WTC11 (cell line): Measurements from ENCODE around the gene DDB1. TPM values are rescaled to one million over a fixed set of nuclear protein-coding genes. Genes with fewer than 3 reads are reported as not detected.

ENCODE experiments used
- ATAC-seq: fragments of 200-7000 bp; cut with Tn5 transposase; 2 replicates; pipeline ENCODE4 v1.10.0; 2021; ENCODE audit warnings: mild to moderate bottlenecking, moderate library complexity
- CTCF ChIA-PET: fragments of 300-600 bp; sonication (Branson Sonifier 250); formaldehyde crosslinking; loops from one replicate; lab custom pipeline; 2021; ENCODE audit warnings: antibody characterized with exemption; lab: Charles Lee
- POLR2A ChIA-PET: fragments of 350-600 bp; sonication (Branson Sonifier 250); formaldehyde crosslinking; loops from one replicate; lab custom pipeline; 2021; ENCODE audit warnings: antibody characterized with exemption; lab: Charles Lee
- DNase-seq: peaks from one replicate; pipeline ENCODE4 v3.0.0; 2021; ENCODE audit warnings: low spot score
- H3K27ac Mint-ChIP-seq: 2 replicates; pipeline ENCODE4 v1.8.0; 2021; ENCODE audit warnings: mixed read lengths
- H3K27me3 Mint-ChIP-seq: 2 replicates; pipeline ENCODE4 v1.8.0; 2021; ENCODE audit warnings: low read depth, mild to moderate bottlenecking, moderate library complexity, mixed read lengths
- H3K36me3 Mint-ChIP-seq: 2 replicates; pipeline ENCODE4 v1.8.0; 2021; ENCODE audit warnings: mixed read lengths
- H3K4me1 Mint-ChIP-seq: 2 replicates; pipeline ENCODE4 v1.8.0; 2022; ENCODE audit warnings: mixed read lengths
- H3K4me3 Mint-ChIP-seq: 2 replicates; pipeline ENCODE4 v1.8.0; 2021; ENCODE audit warnings: mild to moderate bottlenecking, moderate library complexity, mixed read lengths
- H3K9me3 Mint-ChIP-seq: 2 replicates; pipeline ENCODE4 v1.8.0; 2021; ENCODE audit warnings: mixed read lengths
- E2F4 ChIP-seq: sonication (generic); formaldehyde crosslinking; IDR thresholded peaks from 2 replicates; pipeline ENCODE4 v1.8.1; 2022; ENCODE audit warnings: low read depth, mild to moderate bottlenecking, moderate library complexity, missing genetic modification reagents, borderline replicate concordance
- ETV6 ChIP-seq: sonication (generic); formaldehyde crosslinking; IDR thresholded peaks from 2 replicates; pipeline ENCODE4 v1.8.1; 2022; ENCODE audit warnings: mild to moderate bottlenecking, missing genetic modification reagents
- FOXK1 ChIP-seq: sonication (generic); formaldehyde crosslinking; IDR thresholded peaks from 2 replicates; pipeline ENCODE4 v1.8.0; 2022; ENCODE audit warnings: mild to moderate bottlenecking, moderate library complexity, missing genetic modification reagents
- KAT7 ChIP-seq: sonication (generic); formaldehyde crosslinking; IDR thresholded peaks from 2 replicates; pipeline ENCODE4 v1.8.1; 2023; ENCODE audit warnings: missing genetic modification reagents, mild to moderate bottlenecking, borderline replicate concordance
- TEAD1 ChIP-seq: sonication (generic); formaldehyde crosslinking; IDR thresholded peaks from 2 replicates; pipeline ENCODE4 v1.8.0; 2022; ENCODE audit warnings: mild to moderate bottlenecking, missing genetic modification reagents
- ZBTB43 ChIP-seq: sonication (generic); formaldehyde crosslinking; IDR thresholded peaks from 2 replicates; pipeline ENCODE4 v1.8.1; 2023; ENCODE audit warnings: mild to moderate bottlenecking, missing genetic modification reagents
- ZNF138 ChIP-seq: sonication (generic); formaldehyde crosslinking; conservative IDR thresholded peaks from 2 replicates; pipeline ENCODE4 v1.8.1; 2022; ENCODE audit warnings: mild to moderate bottlenecking, moderate library complexity, missing genetic modification reagents
- ZNF416 ChIP-seq: fragments of 250-450 bp; sonication (Bioruptor Pico); IDR thresholded peaks from 2 replicates; pipeline ENCODE4 v1.9.0; 2021; ENCODE audit warnings: mild to moderate bottlenecking, inconsistent platforms
- ZNF425 ChIP-seq: fragments of 250-450 bp; sonication (Bioruptor Pico); conservative IDR thresholded peaks from 2 replicates; pipeline ENCODE4 v1.9.0; 2021; ENCODE audit warnings: mild to moderate bottlenecking
- ZSCAN18 ChIP-seq: fragments of 250-450 bp; sonication (Bioruptor Pico); IDR thresholded peaks from 2 replicates; pipeline ENCODE4 v2.1.2; 2022; ENCODE audit warnings: mild to moderate bottlenecking, moderate library complexity
- total RNA-seq: library from RNA; stranded (reverse); gene quantifications from 3 replicates; pipeline ENCODE4 v1.2.3, GENCODE V29; 2021
- TF ChIP-seq, protein P1 (sequence below): fragments of 250-450 bp; sonication (Bioruptor Pico); IDR thresholded peaks from 2 replicates; pipeline ENCODE4 v1.9.0; 2021; ENCODE audit warnings: mild to moderate bottlenecking, borderline replicate concordance
- TF ChIP-seq, protein P2 (sequence below): sonication (generic); formaldehyde crosslinking; IDR thresholded peaks from 2 replicates; pipeline ENCODE4 v1.8.0; 2022; ENCODE audit warnings: mild to moderate bottlenecking, missing genetic modification reagents

DDB1 gene
- total RNA-seq, 1 experiment from 2014 or later, result 316 TPM

GRCh38 chr11:61370349-61371005 lies 37.6 kb upstream of the DDB1 start (continued):
- TF ChIP-seq E2F4 (CRISPR knock-in tag), result no peak

DNA sequence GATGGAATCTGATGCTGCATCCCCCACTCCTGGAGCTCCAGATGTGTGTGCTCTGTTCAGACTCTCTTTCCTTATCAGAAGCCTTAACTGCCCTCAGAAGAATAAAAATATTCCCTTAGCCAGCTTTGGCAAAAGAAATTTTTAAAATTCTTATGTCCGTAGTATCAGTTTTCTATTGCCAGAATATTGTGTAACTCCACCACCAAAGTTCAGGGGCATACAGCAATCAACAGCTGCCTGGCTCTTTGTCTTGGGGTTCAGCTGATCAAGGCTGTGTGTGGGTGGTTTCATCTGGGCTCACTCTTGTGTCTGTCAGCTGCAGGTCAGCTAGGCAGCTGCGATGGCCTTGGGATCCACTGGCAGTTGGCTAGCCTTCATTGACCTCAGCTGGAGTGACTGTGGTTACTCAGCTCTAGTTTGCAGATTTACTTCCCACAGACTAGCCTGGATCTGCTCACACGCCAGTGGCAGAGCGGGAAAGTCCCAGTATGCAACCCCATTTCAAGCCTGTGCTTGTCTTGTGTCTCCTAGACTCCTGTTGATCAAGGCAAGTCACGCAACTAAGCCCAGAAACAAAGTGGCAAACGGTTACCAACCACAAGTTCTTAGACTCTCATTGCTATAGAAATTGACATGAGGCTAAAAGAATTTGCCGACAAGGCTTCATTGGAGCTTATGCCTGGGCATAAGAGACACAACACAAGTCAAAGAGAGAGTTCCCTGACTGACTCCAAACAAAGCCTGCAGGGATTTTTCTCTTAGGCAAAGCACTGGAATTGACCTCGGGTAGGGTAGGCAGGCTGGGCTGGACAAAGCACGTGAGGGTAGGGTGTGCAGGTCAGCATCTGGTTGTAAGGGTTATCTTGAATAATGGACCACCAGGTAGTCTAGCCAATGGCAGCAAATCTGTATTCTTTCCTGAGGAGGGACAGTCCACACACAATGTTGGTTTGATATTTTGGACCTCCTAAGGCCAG lies 36.8 kb upstream of the DDB1 start:
- Mint-ChIP-seq H3K27me3 (no peaks in the 10 kb centered on the region), H3K9me3 (peaks cover 13% of the 10 kb centered on the region), H3K4me3 (no peak overlapping the region), H3K36me3 (peaks cover 83% of the 10 kb centered on the region), H3K4me1 (no peaks in the 10 kb centered on the region), H3K27ac (no peak overlapping the region; the same call in 1 of the 2 replicates)
- POLR2A ChIA-PET, result no interaction called here
- DNase-seq, result no peak
- TF ChIP-seq, protein P1, sequence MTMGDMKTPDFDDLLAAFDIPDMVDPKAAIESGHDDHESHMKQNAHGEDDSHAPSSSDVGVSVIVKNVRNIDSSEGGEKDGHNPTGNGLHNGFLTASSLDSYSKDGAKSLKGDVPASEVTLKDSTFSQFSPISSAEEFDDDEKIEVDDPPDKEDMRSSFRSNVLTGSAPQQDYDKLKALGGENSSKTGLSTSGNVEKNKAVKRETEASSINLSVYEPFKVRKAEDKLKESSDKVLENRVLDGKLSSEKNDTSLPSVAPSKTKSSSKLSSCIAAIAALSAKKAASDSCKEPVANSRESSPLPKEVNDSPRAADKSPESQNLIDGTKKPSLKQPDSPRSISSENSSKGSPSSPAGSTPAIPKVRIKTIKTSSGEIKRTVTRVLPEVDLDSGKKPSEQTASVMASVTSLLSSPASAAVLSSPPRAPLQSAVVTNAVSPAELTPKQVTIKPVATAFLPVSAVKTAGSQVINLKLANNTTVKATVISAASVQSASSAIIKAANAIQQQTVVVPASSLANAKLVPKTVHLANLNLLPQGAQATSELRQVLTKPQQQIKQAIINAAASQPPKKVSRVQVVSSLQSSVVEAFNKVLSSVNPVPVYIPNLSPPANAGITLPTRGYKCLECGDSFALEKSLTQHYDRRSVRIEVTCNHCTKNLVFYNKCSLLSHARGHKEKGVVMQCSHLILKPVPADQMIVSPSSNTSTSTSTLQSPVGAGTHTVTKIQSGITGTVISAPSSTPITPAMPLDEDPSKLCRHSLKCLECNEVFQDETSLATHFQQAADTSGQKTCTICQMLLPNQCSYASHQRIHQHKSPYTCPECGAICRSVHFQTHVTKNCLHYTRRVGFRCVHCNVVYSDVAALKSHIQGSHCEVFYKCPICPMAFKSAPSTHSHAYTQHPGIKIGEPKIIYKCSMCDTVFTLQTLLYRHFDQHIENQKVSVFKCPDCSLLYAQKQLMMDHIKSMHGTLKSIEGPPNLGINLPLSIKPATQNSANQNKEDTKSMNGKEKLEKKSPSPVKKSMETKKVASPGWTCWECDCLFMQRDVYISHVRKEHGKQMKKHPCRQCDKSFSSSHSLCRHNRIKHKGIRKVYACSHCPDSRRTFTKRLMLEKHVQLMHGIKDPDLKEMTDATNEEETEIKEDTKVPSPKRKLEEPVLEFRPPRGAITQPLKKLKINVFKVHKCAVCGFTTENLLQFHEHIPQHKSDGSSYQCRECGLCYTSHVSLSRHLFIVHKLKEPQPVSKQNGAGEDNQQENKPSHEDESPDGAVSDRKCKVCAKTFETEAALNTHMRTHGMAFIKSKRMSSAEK (CRISPR knock-in tag), result no peak
- TF ChIP-seq KAT7 (no peak), TEAD1 (CRISPR knock-in tag) (no peak), ZNF425 (no peak), ETV6 (CRISPR knock-in tag) (no peak), ZSCAN18 (CRISPR knock-in tag) (no peak), ZNF416 (CRISPR knock-in tag) (no peak), FOXK1 (CRISPR knock-in tag) (no peak), ZNF138 (no peak), ZBTB43 (CRISPR knock-in tag) (no peak)
- TF ChIP-seq, protein P2, sequence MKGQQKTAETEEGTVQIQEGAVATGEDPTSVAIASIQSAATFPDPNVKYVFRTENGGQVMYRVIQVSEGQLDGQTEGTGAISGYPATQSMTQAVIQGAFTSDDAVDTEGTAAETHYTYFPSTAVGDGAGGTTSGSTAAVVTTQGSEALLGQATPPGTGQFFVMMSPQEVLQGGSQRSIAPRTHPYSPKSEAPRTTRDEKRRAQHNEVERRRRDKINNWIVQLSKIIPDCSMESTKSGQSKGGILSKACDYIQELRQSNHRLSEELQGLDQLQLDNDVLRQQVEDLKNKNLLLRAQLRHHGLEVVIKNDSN (CRISPR knock-in tag), result no peak
- CTCF ChIA-PET, result interaction anchor here (0.6 to 0.7 kb wide), 2 partner anchors 34 to 77 kb away, joined by 3 to 7 read pairs; no protein-coding TSS in a partner anchor
- ATAC-seq, result no peak
